Hematopoietic multipotent progenitor cell treated with erythropoietin and hydrocortisone succinate and interleukin-3 and kit ligand, for 6 days (in vitro differentiated cells): ENCODE results near the gene PANX2.

Experiments used
- DNase-seq: peaks from one replicate; pipeline ENCODE4 v3.0.0-alpha.2; 2015

The PANX2 gene

GRCh38 chr22:50216684-50217520 lies 46.4 kb downstream of the PANX2 start:
- no peak for DNase-seq

DNA sequence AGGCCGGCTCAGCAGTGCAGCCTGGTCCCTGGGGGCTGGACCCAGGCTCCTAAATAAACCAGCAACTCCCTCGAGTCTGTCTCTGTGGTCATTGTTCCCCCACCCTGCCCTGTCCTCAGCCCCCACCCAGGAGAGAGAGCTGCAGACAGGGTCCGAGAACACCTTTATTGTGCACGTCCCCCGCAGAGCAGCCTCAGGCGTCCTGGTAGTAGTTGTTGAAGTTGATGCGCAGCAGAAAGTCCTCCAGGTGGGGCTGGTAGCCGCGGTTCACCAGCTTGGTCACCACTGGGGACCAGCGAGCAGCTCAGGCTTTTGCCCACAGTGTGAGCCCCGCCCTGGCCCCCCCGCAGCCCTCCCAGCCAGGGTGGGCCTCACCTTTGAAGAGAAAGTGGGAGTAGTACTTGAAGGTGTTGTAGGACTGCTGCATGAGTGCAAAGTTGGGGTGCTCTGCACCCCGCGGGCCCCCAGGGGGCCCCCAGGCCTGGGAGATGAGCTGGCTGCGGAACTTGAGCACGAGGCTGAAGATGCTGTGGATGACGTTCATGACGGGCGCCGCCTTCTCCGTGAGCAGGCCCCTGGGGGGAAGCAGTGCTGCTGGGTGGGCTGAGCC lies 47.1 kb downstream of the PANX2 start:
- DNase-seq: no peak

DNA sequence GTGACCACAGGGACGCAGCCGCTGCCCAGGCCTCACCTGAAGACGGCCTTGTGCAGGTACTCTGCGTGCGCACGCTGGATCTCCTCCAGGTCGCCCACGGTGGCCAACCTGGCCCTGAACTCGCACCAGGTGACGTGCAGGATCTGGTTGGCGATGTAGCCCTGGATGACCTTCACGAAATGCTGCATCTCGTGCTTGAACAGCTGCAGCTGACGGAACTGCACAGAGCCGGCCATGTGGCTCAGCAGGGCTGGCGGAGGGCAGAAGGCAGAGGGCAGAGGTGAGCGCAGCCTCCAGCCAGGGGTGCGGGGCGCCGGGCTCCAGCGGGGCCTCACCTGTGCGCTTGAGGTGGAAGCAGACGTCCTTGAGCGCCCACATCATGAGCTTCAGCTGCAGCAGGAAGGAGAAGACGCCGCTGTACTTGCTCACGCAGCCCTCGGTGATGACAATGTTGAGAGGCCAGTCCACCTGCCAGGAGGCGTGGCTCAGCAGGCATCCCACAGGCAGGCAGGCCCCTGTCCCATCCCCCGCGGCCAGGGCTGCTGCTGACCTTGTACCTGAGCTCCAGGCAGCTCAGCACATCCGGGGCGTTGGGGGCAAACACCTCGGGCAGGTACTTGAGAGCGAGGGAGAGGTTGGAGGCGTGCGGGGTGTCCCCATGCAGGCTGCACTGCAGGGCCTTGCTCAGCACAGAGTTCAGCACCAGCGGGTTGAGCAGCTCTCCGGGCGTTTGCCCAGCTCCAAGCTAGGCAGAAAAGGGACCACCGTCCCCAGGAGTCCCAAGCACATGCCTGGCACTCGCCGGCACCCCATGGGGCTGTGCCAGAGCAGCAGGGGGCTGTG lies 47.8 kb downstream of the PANX2 start:
- DNase-seq: no peak

DNA sequence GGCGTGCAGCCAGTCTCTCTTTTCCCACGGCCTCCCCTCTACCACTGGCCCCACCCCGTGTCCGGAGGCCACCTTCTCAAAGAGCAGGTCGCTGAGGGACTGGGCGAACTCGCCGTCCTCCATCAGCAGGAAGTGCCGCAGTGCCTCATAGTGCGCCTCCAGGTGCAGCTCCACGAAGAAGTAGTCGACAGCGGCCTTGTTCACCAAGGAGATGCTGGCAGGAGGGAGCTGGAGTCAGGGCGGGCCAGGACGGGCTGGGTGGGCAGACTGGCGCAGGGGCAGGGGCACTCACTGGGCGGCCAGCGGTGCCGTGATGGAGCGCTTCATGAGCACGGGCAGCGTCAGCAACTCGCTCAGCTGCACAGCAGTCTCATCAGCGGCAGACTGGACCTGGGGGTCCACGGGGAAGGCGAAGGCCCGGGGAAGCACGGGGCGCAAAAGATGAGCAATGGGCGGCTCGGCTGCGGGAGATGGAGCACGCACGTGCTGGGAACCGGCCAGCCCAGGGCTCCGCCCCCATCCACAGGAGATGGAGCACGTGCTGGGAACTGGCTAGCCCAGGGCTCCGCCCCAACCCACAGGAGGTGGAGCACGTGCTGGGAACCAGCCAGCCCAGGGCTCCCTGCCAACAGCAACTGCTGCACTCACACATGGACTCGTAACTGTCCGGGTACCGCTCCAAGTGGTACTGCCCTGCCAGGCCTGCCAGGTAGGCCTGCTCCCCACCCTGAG lies 48.6 kb downstream of the PANX2 start:
- DNase-seq: peak; percentile 91

GRCh38 chr22:50219800-50220602 lies 49.5 kb downstream of the PANX2 start:
- DNase-seq: no peak

- DNase-seq: no peak
These were observed 50.3 kb downstream of the PANX2 start for GRCh38 chr22:50220603-50221409.

DNA sequence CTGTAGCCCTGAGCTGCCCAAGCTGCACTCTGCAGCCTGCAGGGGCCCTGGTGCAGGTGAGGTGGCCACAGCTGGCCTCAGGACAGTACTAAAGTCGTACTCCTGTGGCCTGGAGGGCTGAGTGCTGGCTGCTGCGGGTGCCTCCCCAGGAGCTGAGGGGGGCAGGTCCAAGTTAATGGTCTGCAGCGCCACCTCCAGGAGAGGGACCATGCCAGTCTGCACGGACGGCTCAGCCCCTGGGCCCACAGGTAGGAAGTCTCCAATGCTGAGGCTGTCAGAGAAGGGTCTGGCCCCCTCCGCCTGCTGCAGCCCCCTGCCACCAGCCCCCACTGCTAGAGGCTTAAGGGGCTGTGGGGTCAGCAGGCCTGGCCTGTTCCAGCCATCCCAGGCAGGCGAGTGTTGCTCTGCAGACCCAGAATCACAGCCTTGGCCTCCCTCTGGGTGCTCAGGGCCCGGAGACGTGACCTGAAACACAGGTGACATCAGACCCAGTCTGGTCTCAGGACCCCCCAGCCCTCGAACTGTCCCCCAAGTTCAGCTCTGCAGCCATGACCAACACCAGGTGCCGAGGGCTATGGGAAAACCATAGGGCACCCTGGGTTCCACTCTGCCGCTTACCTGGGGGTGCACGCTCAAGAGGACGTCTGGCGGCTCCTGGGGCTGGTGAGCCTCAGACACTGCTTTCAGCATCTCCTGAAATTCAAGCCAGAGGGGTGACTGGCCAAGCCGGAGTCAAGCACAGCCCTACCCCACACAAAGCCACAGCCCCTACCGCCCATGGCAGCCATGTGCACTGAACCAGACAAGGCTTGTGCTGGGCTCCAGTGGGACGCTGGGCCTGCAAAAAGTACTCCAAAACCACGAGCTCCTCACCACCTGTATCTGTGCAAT lies 51.1 kb downstream of the PANX2 start:
- no peak for DNase-seq

GRCh38 chr22:50222508-50222907 lies 52.0 kb downstream of the PANX2 start:
- no peak for DNase-seq

- no peak for DNase-seq
These were observed 53.5 kb downstream of the PANX2 start for GRCh38 chr22:50224071-50224470.

DNA sequence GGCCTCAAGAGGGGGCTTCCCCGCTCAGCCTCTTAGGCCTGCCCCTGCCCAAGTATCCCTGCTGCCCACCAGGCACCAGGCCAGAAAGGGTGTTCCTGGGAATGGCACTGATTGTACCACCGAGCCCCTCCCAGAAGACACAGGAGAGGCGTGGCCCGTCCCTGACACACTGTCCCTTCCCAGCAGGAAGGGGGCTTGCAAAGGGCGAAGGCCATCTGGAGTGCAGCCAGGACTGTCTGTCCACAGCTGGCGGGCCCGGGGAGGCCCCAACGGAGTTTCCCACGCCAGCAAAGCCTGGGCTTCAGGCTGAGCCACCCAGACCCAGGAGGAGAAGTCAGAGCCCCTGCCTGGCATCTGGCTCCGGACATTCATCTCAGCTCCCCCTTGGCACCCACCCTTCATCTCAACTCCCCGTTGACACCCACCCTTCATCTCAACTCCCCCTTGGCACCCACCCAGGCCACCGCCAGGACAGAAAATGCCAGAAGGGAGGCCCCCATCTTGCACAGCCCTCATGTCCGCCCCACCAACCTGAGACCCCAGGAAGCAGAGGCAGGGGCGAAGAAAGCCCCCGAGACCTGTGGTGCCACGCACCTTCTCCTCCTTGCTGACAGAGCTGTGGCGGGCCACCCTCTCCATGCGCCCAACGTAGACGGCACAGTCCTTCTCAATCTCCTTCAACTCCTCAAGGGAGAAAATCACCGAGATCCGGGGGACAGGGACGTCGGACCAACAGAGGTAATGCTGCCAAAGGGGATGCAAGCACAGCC lies 54.9 kb downstream of the PANX2 start:
- DNase-seq: no peak

DNA sequence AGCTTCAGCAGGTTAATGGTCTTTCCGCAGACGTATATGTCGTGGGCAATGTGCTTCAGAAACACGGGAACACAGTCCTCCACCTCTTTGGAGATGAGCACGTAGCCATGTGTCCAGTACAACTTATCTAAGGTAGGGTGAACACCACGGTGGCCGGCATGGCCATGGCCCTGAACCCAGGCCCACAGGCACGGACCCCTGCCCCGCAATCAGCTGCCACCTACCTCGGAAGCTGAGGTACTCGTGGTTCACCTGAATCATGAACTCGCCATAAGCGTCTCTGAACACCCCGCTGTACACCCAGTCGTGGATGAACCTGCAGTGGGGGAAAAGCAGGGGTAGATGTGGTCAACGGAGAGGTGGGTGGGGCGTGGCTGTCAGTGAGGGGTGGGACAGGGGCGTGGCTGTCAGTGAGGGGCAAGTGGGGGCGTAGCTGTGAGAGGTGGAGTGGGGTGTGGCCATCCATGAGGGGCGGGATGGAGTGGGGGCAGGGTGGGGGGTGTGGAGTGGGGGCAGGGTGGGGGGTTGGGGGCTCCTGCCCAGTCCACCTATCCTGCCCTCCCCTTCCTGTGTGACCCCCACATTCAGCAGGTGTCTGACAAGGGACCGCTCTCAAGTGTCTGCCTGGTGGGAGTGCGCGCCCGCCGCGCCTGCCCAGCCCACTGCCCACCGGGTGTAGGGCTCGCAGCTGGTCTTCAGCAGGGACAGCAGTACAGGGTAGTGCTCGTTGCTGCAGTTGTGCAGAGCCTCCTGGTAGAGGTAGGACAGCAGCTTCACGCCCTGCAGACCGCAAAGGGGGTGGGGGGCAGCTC lies 55.7 kb downstream of the PANX2 start:
- DNase-seq: no peak

GRCh38 chr22:50226875-50227165 lies 56.3 kb downstream of the PANX2 start:
- no peak for DNase-seq

DNA sequence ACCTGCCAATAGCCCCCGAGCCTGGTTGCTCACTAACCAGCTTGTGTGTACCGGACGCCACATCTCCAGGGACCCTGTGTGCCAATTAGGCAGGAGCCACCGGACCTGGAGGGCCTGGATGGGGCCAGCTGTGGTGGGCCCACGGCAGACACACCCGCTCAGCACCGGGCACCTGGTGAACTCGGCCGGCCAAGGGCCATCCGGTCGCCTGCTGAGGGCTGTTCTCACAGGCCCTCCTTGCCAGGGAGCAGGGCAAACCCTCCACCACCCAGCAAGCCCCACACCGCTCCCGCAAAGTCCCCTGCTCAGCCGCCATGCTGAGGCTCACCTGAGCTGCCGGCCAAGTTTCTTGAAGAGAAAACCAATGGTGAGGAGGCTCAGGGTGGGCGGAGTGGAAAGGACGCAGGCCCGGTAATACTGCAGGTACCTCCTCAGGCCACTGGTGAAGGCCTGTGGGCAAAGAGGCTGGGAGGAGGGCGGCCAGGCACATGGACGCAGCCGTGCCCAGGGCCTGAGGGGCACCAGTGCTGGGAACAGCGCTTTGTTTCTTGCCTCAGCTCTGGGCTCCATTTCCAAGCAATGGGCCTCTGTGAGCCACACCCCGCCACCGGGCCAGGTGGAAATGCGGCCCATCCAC lies 57.2 kb downstream of the PANX2 start:
- DNase-seq: no peak

GRCh38 chr22:50228366-50228765 lies 57.8 kb downstream of the PANX2 start:
- no peak for DNase-seq

GRCh38 chr22:50229370-50229769 lies 58.8 kb downstream of the PANX2 start:
- DNase-seq: no peak
